GM18951 (cell line): ENCODE measurements around the gene FBXW10B.
"Not testable (repeated sequence)": the region's sequence is repeated elsewhere in the genome, so short reads cannot be mapped to it uniquely, and the experiment has no call there.

Experiments used
- POLR2A ChIP-seq: IDR thresholded peaks from 4 replicates; pipeline ENCODE4 v1.6.1; 2011; ENCODE audit warnings: mild to moderate bottlenecking; ENCODE audit not compliant: insufficient read length, insufficient read depth; ENCODE audit errors: extremely low read depth
- in situ Hi-C: fragments of 300-500 bp; cut with MboI; formaldehyde crosslinking; loops from one replicate; pipeline ENCODE4 v1.12.0; 2022; ENCODE audit warnings: low sequenced_read_pairs, mixed read lengths, inconsistent platforms; ENCODE audit not compliant: unreplicated experiment

FBXW10B gene

GRCh38 chr17:15650741-15651582 lies 31.5 kb upstream of the FBXW10B start:
- in situ Hi-C loops = no loop called here
- TF ChIP-seq POLR2A = no peak

DNA sequence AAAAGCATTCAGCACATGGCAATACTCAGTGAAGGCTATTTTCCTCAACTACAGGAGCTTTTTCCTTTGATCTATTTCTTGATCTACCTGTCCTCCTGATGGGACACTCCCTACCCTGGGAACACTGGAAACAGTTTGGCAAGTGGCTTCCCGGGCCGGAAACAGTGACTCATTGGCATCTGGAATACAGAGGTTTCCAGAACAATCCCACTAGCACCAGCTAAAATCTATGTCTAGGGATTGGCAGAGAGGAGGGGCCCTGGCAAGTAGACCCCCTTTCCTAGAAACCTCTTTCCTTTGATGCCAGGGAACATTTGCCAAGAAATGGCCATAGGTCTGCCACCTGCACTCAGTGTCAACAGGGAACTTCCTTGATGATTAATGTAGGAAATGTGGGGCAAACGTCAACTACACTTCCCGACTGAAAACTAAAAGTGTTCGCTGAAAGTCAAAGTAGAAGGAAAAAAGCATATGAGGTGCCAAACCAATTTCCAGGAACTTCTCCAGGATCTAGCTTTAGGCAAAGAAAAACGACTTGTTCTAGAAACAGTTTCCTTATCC lies 30.4 kb upstream of the FBXW10B start:
- no peak for TF ChIP-seq POLR2A
- in situ Hi-C loops = no loop called here

DNA sequence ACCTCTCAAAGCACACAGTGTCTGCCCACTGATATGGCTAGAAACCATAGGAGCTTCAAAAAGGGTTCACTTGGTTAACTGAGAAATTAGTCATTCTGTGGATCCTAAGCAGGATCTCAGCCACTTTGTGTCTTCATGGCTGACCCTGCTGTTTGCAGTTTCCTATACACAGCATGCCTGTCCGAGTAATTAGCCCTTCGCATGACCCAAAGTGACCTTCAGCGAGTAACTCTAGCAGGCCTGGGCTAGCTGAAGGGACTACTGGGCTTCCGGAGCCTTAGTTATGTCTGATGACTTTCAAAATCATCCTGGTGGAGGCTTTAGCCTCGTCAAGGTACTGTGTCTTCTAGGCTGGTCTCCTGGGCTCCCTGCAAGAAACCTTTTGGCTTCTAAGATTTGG lies 28.9 kb upstream of the FBXW10B start:
- TF ChIP-seq POLR2A = no peak
- in situ Hi-C loops = no loop called here

- in situ Hi-C loops = not testable (repeated sequence)
Observed at GRCh38 chr17:15645942-15646312, 26.4 kb upstream of the FBXW10B start.

- in situ Hi-C loops = not testable (repeated sequence)
Observed at GRCh38 chr17:15645099-15645941, 25.8 kb upstream of the FBXW10B start.

DNA sequence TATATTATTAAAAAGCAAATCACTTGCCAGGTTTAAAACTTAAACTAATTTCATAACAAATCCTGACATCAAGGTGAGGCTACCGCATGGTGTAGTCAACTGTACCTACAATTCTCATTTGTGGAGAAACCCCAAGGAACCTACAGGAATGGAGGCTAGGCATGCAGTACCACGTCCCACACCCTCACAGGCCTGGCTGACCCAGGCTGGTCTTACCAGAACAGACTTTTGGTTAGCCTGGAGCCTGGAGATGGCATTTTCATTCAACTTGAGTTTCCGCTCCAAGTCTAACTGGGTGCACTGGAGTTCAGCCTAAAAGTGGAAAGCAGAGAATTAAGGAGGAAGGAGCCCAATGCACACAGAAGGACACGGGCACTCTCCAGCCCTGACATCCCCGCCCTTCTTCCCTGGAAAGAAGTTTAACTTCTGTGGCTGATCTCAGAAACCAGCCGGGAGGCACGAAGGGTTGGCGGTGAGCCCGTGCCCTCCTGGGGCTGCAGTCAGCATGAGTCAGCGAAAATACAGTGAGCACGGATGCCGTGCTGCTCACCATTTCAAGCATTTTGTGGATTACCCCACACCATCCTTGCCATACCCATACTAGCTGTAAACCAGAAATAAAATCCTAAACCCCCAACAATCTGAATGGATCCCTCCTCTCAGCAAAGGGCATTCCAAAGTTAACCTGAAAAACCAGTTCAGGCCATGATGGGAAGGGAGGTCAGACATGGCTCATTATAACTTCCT lies 23.2 kb upstream of the FBXW10B start:
- in situ Hi-C loops = not testable (repeated sequence)

DNA sequence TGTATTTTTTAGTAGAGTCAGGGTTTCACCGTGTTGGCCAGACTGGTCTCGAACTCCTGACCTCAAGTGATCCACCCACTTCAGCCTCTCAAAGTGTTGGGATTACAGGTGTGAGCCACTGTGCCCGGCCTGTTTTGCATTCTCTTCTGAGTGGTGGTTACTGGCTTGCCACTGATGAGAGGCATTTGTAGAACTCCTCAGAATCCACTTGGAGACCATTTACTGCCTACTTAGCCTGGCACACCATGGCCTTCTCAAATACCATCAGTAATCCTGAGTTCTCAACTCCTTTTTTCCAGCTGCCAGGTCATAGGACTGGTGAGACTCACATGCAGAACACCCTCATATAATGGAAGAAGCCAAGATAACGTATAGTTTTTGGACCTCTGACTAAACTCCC lies 22.5 kb upstream of the FBXW10B start:
- in situ Hi-C loops = not testable (repeated sequence)

DNA sequence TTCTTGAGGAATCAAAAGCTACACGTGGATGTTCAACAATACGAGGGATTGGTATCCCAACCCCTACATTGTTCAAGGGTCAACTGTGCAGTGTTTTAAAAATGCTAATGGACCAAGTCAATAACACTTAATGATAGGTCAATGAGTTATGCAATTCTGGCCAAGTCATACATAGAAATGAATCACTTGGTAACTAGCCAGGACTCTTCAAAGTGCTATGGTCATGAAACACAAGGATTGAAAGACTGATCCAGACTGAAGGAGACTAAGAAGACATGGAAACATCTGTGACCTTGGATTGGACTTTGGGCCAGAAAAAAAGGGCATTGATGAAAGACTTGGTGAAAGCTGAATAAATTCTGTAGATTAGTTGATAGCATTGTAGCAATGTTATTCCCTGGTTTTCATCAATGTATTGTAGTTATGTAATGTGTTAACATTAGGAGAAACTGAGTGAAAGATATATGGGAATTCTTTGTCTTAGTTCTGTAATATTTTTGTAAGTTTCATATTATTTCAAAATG lies 11.5 kb upstream of the FBXW10B start:
- in situ Hi-C loops = not testable (repeated sequence)

DNA sequence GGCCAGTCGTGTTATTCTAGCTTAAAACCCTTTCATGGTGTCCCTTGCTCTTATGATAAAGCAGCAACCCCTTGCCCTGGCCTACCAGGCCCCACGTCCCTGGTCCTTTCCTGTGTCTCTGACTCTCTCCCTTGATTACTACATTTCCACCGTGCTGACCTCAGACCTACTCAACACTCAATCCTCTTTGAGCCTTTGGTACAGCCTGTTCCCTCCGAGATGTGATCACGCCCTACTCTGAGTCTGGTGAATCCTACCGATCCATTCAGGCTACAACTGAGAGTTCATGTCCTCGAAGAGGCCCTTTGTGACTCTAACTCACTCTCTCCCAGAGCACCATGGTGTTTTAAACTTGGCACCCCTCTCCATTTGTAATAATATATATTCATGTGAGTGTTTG lies 10.5 kb upstream of the FBXW10B start:
- in situ Hi-C loops = not testable (repeated sequence)

DNA sequence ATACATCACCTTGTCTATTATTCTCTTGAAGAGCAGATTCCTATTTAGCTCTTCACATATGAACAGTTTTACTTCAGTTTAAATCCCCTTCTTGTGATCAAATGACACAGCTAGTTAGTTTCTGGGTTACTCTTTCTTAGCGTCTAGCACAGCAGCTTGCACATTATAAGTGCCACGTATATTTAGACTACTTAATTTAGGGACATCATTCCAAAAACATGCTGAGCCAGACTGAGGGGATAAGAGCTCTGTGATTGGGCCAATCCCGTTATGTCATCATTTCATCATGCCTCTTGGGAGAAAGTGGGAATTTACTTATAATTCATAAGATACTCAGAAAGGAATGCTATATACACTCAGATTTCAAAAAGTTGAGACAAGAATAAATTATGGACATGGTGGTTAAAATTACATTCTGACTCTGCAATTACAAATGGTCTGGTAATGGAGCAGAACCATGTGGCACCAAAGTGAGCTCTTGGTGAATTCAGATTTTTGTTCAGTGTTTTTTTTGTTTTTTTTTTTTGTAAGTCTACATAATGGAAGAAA lies 4.2 kb upstream of the FBXW10B start:
- in situ Hi-C loops = not testable (repeated sequence)

DNA sequence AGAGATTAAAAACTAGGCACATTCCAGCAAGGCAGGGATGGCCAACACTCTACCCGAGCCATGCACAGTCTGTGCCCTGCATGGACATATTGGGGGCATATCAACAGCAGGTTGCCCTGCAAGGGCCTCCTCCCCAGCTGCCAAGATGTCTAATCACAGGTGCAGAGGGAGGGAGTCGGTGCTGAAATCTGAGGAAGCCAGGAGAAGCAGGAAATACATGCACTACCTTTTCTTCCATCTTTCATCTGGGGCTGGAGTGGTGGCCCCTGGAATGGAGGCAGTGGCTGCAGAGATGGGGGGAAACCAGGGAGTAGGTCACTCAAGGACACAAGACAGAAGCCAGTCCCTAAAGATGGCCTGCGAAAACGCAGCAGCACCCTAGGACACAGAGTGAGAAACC lies 3.8 kb upstream of the FBXW10B start:
- in situ Hi-C loops = not testable (repeated sequence)

DNA sequence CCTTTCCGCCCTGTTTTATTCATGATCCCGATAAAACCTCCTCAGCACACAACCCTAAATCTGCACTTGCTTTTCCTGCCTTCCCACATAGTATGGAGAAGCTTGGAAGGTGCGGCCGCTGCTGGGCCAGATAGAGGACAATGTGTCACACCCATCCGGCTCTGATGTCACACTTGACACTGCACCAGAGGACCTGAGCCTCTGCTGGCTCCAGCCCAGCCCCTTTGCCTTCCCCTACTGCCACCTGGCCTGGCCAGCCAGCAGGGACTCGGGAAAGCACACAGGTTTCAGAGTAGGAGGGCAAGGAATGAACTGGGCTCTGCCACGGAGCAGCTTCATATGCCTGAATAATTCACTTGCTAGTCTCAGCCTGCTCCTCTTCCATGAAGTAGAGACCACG lies 2.6 kb upstream of the FBXW10B start:
- in situ Hi-C loops = not testable (repeated sequence)

- in situ Hi-C loops = not testable (repeated sequence)
Observed at GRCh38 chr17:15616828-15617227, 2.7 kb downstream of the FBXW10B start.

DNA sequence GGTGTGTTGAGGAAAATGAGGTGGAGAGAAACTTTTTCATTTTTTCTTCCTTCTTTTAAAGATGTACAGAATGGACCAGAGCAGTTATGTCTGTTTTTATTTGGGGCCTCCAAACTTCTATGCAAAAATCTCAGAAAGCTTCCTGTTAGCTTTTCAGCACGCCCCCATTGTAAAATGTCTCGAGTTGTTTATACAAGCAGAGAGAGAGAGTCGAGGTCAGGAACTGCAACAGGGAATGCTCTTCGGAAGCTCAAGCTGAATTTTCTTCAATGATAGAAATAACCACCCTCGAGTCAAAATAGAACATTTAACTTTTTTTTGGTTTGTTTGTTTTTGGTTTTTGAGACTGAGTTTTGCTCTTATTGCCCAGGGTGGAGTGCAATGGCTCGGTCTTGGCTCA lies 3.7 kb downstream of the FBXW10B start:
- in situ Hi-C loops = not testable (repeated sequence)

- in situ Hi-C loops = not testable (repeated sequence)
Observed at GRCh38 chr17:15613111-15613510, 6.4 kb downstream of the FBXW10B start.

GRCh38 chr17:15592960-15593359 lies 26.5 kb downstream of the FBXW10B start:
- in situ Hi-C loops = not testable (repeated sequence)

DNA sequence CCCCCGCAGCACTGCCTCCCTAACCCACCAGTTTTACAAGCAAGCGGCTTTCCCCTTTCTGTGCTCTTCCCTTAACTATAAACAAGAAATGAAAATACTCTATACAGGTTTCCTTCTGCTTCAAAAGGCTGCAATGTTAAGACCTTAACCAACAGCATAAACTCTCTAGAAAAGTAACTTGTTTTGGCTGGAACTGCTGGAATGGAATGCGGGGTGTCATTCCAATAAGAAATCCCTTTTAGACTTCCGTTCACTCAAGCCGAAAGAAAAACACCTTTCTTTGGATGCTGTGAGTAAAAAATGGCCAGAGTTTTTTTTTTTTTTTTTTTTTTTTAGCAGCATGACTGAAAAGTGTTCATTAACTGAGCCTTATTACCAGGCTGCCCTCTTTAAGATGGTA lies 27.5 kb downstream of the FBXW10B start:
- in situ Hi-C loops = not testable (repeated sequence)

- in situ Hi-C loops = not testable (repeated sequence)
Observed at GRCh38 chr17:15590844-15591243, 28.7 kb downstream of the FBXW10B start.
